Frontal cortex (tissue), 4 donors: Measurements from ENCODE around the gene EME2. TPM values are rescaled to one million over a fixed set of nuclear protein-coding genes. Genes with fewer than 3 reads are reported as not detected.
A peak's percentile ranks its signal among the peaks of the same experiment; 100 is the strongest.

Experiments
- DNase-seq, 2 donors: peaks; one replicate each; pipeline ENCODE4 v3.0.0; 2012; ENCODE audit warnings: low spot score in 2 of 2
- FAIRE-seq: peaks from 2 replicates; lab custom pipeline; 2012; peaks lifted over from hg19 to GRCh38; lab: Jason Lieb, UNC
- total RNA-seq: library from RNA; depleted of rRNA; stranded (reverse); fragments of >200 nt; gene quantifications from one replicate; pipeline ENCODE4 v1.2.3, GENCODE V29; 2014
- donor health status: control.
- donor health status: control.
- donor health status: control.

The EME2 gene
- total RNA-seq, 1 donor from 2014 or later: 7.7 TPM

GRCh38 chr16:1744338-1744840 is 28.2 kb upstream of the EME2 start:
- FAIRE-seq: no peak
- DNase-seq: no peak

GRCh38 chr16:1745181-1745899 is 27.3 kb upstream of the EME2 start:
- FAIRE-seq (no peak), DNase-seq (no peak)

GRCh38 chr16:1745900-1746692 is 26.5 kb upstream of the EME2 start:
- no peak for DNase-seq
- no peak for FAIRE-seq

GRCh38 chr16:1746693-1747195 is 25.9 kb upstream of the EME2 start:
- FAIRE-seq (no peak), DNase-seq (no peak)

- no peak for FAIRE-seq
- no peak for DNase-seq
These were observed 24.7 kb upstream of the EME2 start for GRCh38 chr16:1747934-1748333.

- FAIRE-seq (no peak), DNase-seq (no peak)
These were observed 23.2 kb upstream of the EME2 start for GRCh38 chr16:1749152-1750117.

GRCh38 chr16:1751946-1752345 is 20.7 kb upstream of the EME2 start:
- FAIRE-seq (no peak), DNase-seq (no peak)

GRCh38 chr16:1752853-1753252 is 19.8 kb upstream of the EME2 start:
- DNase-seq (no peak), FAIRE-seq (no peak)

- no peak for FAIRE-seq
- no peak for DNase-seq
These were observed 18.4 kb upstream of the EME2 start for GRCh38 chr16:1754204-1754603.

GRCh38 chr16:1757714-1758461 is 14.7 kb upstream of the EME2 start:
- no peak for FAIRE-seq
- no peak for DNase-seq

GRCh38 chr16:1758923-1759322 is 13.7 kb upstream of the EME2 start:
- no peak for FAIRE-seq

GRCh38 chr16:1759511-1759910 is 13.1 kb upstream of the EME2 start:
- FAIRE-seq (no peak), DNase-seq (no peak)

More at GRCh38 chr16:1758923-1759322, 13.7 kb upstream of the EME2 start:
- no peak for DNase-seq

- FAIRE-seq: no peak
These were observed 11.7 kb upstream of the EME2 start for GRCh38 chr16:1760911-1761310.

GRCh38 chr16:1761751-1762150 is 10.9 kb upstream of the EME2 start:
- FAIRE-seq (no peak), DNase-seq (no peak)

More at GRCh38 chr16:1760911-1761310, 11.7 kb upstream of the EME2 start:
- DNase-seq: no peak

- DNase-seq (no peak), FAIRE-seq (no peak)
These were observed 10.3 kb upstream of the EME2 start for GRCh38 chr16:1762196-1762878.

GRCh38 chr16:1762879-1763520 is 9.6 kb upstream of the EME2 start:
- FAIRE-seq (no peak), DNase-seq (no peak)

GRCh38 chr16:1763521-1764511 is 8.8 kb upstream of the EME2 start:
- no peak for FAIRE-seq
- DNase-seq: peak in 1 of 2 donors; percentile 63
